ENCODE data around the gene FOXL3. TPM values are rescaled to one million over a fixed set of nuclear protein-coding genes. Genes with fewer than 3 reads are reported as not detected.

Gene FOXL3
- total RNA-seq, 1 experiment from 2014 or later: not detected

DNA sequence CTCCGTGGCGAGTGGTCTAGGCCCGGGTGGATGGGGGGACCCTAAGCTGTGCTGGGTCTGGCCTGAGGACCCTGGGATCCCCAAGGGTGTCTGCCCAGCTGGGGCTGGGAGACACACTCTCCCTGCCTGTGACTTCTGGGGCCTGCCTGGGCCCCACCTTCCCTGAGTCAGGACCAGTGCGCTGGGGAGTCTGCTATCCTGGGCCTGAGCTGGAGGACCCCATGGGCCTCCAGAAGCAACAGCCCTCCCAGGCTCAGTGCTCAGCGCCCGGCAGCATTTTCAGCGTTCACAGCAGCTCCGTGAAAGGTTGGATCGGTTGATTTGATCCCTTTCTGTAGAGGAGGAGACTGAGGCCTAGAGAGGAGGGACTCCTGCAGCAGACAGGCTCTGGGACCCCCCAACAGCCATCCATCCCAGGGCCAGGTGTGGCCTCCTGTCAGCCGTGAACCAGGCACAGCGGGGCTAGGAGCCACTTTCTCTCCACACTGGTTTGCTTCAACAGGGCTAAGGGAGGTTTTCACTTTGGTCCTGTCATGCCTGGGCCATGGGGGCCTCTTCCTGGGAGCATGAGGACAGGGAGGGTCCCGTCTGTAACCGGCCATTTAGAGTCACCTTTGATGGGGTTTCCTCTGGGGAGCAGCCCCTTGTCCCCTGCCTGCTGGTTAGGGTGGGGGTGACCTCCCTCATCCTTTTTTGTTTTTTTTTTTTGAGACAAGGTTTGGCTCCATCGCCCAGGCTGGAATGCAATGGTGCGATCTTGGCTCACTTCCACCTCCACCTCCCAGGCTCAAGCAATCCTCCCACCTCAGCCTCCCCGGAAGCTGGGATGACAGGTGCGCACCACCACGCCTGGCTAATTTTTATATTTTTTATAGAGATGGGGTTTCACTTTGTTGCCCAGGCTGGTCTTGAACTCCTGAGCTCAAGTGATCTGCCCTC is 12.4 kb downstream of the FOXL3 start:
- H3K4me3 ChIP-seq: no peak overlapping the region
- H4K20me1 ChIP-seq (ENCODE audit: insufficient read depth): no peaks in the 10 kb centered on the region
- H3K27me3 ChIP-seq (ENCODE audit: insufficient read depth, low read depth): peaks cover 64% of the 10 kb centered on the region
- no peaks in the 10 kb centered on the region for H3F3A ChIP-seq (ENCODE audit: insufficient read depth, low read depth)
- H3K9me3 ChIP-seq (ENCODE audit: insufficient read depth, low read depth): no peaks in the 10 kb centered on the region
- ChIA-PET POLR2A (ENCODE audit: unreplicated experiment) (no interaction called here), CTCF (no interaction called here)
- H3K79me2 ChIP-seq (ENCODE audit: low read depth): no peaks in the 10 kb centered on the region
- TF ChIP-seq EZH2 (IDR thresholded peaks at IDR 0.05; ENCODE audit: low read depth): no peak
- TF ChIP-seq, protein P1, sequence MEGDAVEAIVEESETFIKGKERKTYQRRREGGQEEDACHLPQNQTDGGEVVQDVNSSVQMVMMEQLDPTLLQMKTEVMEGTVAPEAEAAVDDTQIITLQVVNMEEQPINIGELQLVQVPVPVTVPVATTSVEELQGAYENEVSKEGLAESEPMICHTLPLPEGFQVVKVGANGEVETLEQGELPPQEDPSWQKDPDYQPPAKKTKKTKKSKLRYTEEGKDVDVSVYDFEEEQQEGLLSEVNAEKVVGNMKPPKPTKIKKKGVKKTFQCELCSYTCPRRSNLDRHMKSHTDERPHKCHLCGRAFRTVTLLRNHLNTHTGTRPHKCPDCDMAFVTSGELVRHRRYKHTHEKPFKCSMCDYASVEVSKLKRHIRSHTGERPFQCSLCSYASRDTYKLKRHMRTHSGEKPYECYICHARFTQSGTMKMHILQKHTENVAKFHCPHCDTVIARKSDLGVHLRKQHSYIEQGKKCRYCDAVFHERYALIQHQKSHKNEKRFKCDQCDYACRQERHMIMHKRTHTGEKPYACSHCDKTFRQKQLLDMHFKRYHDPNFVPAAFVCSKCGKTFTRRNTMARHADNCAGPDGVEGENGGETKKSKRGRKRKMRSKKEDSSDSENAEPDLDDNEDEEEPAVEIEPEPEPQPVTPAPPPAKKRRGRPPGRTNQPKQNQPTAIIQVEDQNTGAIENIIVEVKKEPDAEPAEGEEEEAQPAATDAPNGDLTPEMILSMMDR (conservative IDR thresholded peaks at IDR 0.05): no peak
- no TSS peak for BruUV-seq (replicated peaks)
- intact Hi-C loops (cut with micrococcal nuclease; ENCODE audit: unreplicated experiment): no loop called here
- H3K27ac ChIP-seq: no peak overlapping the region
- H3K9me2 ChIP-seq (ENCODE audit: insufficient read depth): no peaks in the 10 kb centered on the region
- no peaks in the 10 kb centered on the region for H3K4me1 ChIP-seq (replicated peaks; ENCODE audit: insufficient read depth)
- no peak overlapping the region for H2AFZ ChIP-seq
- DNase-seq: no peak
- no peak overlapping the region for H3K4me2 ChIP-seq
- H3K36me3 ChIP-seq (ENCODE audit: low read depth): no peaks in the 10 kb centered on the region

DNA sequence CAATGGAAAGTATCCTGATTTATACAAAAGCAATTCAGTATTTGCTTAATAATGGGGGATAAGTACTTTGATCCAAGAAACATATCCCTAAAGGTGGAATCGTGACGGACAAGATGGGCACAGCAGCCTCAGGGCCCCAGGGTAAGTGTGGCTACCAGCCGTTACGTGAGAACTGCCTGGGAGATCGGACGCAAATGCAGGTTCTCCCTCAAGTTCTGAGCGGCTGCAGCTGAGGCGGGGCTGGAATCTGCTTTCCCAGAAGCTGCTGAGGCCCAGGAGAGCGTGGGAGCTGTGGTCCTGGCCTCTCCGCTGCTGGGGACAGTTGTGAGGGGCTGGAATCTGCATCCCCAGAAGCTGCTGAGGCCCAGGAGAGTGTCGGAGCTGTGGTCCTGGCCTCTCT is 13.5 kb downstream of the FOXL3 start:
- CTCF ChIA-PET: interaction anchor here (0.6 to 0.7 kb wide), 2 partner anchors 17 to 77 kb away, joined by 3 to 7 read pairs; no protein-coding TSS in a partner anchor
- intact Hi-C loops (cut with micrococcal nuclease; ENCODE audit: unreplicated experiment): no loop called here
- Histone ChIP-seq H3K36me3 (ENCODE audit: low read depth) (no peaks in the 10 kb centered on the region), H3K9me3 (ENCODE audit: insufficient read depth, low read depth) (peaks cover 3% of the 10 kb centered on the region; the same call in 1 of the 2 replicates), H3K4me1 (replicated peaks; ENCODE audit: insufficient read depth) (no peaks in the 10 kb centered on the region), H2AFZ (no peak overlapping the region), H3K4me3 (no peak overlapping the region), H3F3A (ENCODE audit: insufficient read depth, low read depth) (no peaks in the 10 kb centered on the region), H3K4me2 (no peak overlapping the region), H3K9me2 (ENCODE audit: insufficient read depth) (no peaks in the 10 kb centered on the region), H4K20me1 (ENCODE audit: insufficient read depth) (no peaks in the 10 kb centered on the region), H3K27me3 (ENCODE audit: insufficient read depth, low read depth) (peaks cover 66% of the 10 kb centered on the region), H3K27ac (no peak overlapping the region), H3K79me2 (ENCODE audit: low read depth) (no peaks in the 10 kb centered on the region)
- TF ChIP-seq EZH2 (IDR thresholded peaks at IDR 0.05; ENCODE audit: low read depth): no peak
- TF ChIP-seq, protein P1 (conservative IDR thresholded peaks at IDR 0.05): no peak
- POLR2A ChIA-PET (ENCODE audit: unreplicated experiment): no interaction called here
- DNase-seq: no peak
- no TSS peak for BruUV-seq (replicated peaks)

DNA sequence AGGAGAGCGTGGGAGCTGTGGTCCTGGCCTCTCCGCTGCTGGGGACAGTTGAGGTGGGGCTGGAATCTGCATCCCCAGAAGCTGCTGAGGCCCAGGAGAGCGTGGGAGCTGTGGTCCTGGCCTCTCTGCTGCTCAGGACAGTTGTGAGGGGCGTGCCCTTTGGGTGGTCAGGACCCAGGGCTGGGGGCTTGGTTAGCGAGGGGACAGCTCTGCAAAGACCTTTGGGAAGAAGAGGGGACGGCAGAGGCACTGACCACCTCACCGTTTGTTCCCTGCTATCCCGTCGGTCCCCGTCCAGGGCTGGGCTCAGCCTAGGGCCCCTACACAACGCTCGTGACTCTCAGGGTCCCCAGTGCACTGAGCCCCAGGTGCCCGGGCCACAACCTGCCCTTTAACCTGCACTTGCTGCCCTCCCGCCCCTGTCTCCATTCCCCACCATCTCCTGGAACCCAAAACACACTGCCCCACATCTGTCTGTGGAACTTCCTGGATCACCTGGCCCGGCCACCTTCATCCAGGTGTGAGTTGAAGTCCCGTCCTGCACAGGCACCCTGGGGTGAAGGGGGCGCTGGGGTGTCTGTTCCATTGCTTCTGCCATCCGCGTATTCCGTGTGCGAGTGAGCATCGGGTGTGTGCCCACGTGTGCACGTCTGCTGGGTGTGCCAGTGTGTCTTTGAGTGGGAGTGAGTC is 14.1 kb downstream of the FOXL3 start:
- CTCF ChIA-PET: interaction anchor here (0.6 to 0.7 kb wide), 2 partner anchors 17 to 77 kb away, joined by 3 to 7 read pairs; no protein-coding TSS in a partner anchor
- TF ChIP-seq, protein P1 (conservative IDR thresholded peaks at IDR 0.05): no peak
- no peak for TF ChIP-seq EZH2 (IDR thresholded peaks at IDR 0.05; ENCODE audit: low read depth)
- Histone ChIP-seq H3K9me2 (ENCODE audit: insufficient read depth) (no peaks in the 10 kb centered on the region), H3K4me3 (no peak overlapping the region), H4K20me1 (ENCODE audit: insufficient read depth) (no peaks in the 10 kb centered on the region), H3K27me3 (ENCODE audit: insufficient read depth, low read depth) (peaks cover 67% of the 10 kb centered on the region), H2AFZ (no peak overlapping the region), H3K9me3 (ENCODE audit: insufficient read depth, low read depth) (peaks cover 3% of the 10 kb centered on the region; the same call in 1 of the 2 replicates), H3K27ac (no peak overlapping the region), H3K79me2 (ENCODE audit: low read depth) (no peaks in the 10 kb centered on the region), H3K36me3 (ENCODE audit: low read depth) (no peaks in the 10 kb centered on the region), H3K4me2 (no peak overlapping the region), H3F3A (ENCODE audit: insufficient read depth, low read depth) (no peaks in the 10 kb centered on the region), H3K4me1 (replicated peaks; ENCODE audit: insufficient read depth) (no peaks in the 10 kb centered on the region)
- BruUV-seq (replicated peaks): no TSS peak
- DNase-seq: no peak
- POLR2A ChIA-PET (ENCODE audit: unreplicated experiment): no interaction called here
- intact Hi-C loops (cut with micrococcal nuclease; ENCODE audit: unreplicated experiment): no loop called here

Data from PC-9 (cell line).